Esophagus (tissue), 2 donors: Measurements from ENCODE around the gene PLAGL1. TPM values are rescaled to one million over a fixed set of nuclear protein-coding genes. Genes with fewer than 3 reads are reported as not detected.
"Not testable (repeated sequence)": the region's sequence is repeated elsewhere in the genome, so short reads cannot be mapped to it uniquely, and the experiment has no call there.

Source experiments
- H3K27ac ChIP-seq, 2 donors: one replicate each; pipeline ENCODE4 v1.5.1; 2013; ENCODE audit warnings: low read depth in 2 of 2, mild to moderate bottlenecking in 2 of 2, inconsistent platforms in 1 of 2, low read length in 1 of 2, moderate library complexity in 1 of 2
- H3K27me3 ChIP-seq, 2 donors: one replicate each; pipeline ENCODE4 v1.6.1; 2013; ENCODE audit warnings: low read length in 2 of 2, control low read depth in 1 of 2, mild to moderate bottlenecking in 1 of 2; ENCODE audit not compliant: insufficient read depth in 2 of 2, control insufficient read depth in 1 of 2
- H3K36me3 ChIP-seq, 2 donors: one replicate each; pipeline ENCODE4 v1.6.1; 2013; ENCODE audit warnings: low read length in 1 of 2; ENCODE audit not compliant: control insufficient read depth in 2 of 2, insufficient read depth in 2 of 2
- H3K4me1 ChIP-seq, 2 donors: one replicate each; pipeline ENCODE4 v1.6.1; 2013; ENCODE audit warnings: low read length in 1 of 2; ENCODE audit not compliant: control insufficient read depth in 2 of 2, insufficient read depth in 2 of 2
- H3K4me3 ChIP-seq, 2 donors: one replicate each; pipeline ENCODE4 v1.5.1; 2013; ENCODE audit warnings: low read length in 2 of 2, mild to moderate bottlenecking in 2 of 2, low read depth in 1 of 2, moderate library complexity in 1 of 2
- H3K9me3 ChIP-seq, 2 donors: one replicate each; pipeline ENCODE4 v1.6.1; 2013; ENCODE audit warnings: mild to moderate bottlenecking in 2 of 2, low read depth in 1 of 2, low read length in 1 of 2, moderate library complexity in 1 of 2; ENCODE audit not compliant: control insufficient read depth in 2 of 2, insufficient read depth in 1 of 2
- WGBS, 2 donors: extraction: QIAGEN DNeasy Blood & Tissue Kit; methylation state at CpG; one replicate each; pipeline ENCODE4 v1.1.7; 2013; 5-methylcytosine and 5-hydroxymethylcytosine counted together
- polyA plus RNA-seq, 2 donors: library from polyadenylated mRNA; stranded (reverse); fragments of 200-250 nt; gene quantifications; one replicate each; pipeline ENCODE4 v1.2.3, GENCODE V29; 2013
- donor health status: healthy with polysubstance abuse.
- donor health status: Bipolar disorder and iron deficiency.

PLAGL1 gene, protein sequence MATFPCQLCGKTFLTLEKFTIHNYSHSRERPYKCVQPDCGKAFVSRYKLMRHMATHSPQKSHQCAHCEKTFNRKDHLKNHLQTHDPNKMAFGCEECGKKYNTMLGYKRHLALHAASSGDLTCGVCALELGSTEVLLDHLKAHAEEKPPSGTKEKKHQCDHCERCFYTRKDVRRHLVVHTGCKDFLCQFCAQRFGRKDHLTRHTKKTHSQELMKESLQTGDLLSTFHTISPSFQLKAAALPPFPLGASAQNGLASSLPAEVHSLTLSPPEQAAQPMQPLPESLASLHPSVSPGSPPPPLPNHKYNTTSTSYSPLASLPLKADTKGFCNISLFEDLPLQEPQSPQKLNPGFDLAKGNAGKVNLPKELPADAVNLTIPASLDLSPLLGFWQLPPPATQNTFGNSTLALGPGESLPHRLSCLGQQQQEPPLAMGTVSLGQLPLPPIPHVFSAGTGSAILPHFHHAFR
- polyA plus RNA-seq = 10 to 100 TPM; 18.7 to 21.0 TPM

DNA sequence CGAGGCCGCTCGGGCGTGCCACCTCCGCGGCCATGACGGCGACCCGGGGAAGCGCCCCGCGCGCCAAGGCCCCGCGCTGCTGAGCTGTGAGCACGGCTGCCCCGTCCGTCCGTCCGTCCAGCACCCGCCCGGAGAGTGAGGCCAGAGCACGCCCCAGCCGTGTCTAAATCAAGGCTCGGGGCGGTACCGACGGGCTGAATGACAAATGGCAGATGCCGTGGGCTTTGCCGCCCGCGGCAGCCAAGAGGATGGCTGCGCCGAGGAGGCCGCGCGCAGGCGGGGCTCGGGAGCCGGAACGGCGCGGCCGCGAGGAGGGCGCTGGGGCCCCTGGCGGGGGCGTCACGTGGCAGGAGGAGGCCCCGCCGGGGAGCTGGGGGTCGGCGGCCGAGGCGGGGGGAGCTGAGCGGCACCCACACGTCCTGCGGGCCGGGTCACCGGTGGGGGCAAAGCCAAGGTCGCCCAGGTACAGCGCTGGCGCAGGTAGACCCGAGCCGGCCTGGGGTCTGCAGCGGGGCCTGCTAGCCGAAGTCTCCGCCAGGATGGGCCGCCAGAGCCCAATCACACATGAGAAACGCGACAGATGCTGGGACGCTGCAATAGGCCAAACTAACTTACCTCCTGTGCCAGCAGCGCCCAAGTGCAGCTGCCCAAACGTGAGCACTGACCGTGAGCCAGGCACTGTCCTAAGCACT, at the start of gene PLAGL1:
PLAGL1 (minus strand) TSS at position 140 of the 692 bp plus-strand sequence. CDS start 60,123 bp downstream, outside the sequence.
- WGBS, 2 donors = 49 to 55% methylated on average over 65 to 75 of the region's 75 CpGs
- Histone ChIP-seq H3K27me3 (no peaks in the 10 kb centered on the region), H3K4me3 (peak within 1 kb of the TSS; percentile 70), H3K27ac (peak within 1 kb of the TSS; percentile 39 to 76), H3K9me3 (peaks cover 0 to 7% of the 10 kb centered on the region in 2 donors), H3K36me3 (no peaks in the 10 kb centered on the region), H3K4me1 (peaks cover 0 to 2% of the 10 kb centered on the region in 2 donors)

DNA sequence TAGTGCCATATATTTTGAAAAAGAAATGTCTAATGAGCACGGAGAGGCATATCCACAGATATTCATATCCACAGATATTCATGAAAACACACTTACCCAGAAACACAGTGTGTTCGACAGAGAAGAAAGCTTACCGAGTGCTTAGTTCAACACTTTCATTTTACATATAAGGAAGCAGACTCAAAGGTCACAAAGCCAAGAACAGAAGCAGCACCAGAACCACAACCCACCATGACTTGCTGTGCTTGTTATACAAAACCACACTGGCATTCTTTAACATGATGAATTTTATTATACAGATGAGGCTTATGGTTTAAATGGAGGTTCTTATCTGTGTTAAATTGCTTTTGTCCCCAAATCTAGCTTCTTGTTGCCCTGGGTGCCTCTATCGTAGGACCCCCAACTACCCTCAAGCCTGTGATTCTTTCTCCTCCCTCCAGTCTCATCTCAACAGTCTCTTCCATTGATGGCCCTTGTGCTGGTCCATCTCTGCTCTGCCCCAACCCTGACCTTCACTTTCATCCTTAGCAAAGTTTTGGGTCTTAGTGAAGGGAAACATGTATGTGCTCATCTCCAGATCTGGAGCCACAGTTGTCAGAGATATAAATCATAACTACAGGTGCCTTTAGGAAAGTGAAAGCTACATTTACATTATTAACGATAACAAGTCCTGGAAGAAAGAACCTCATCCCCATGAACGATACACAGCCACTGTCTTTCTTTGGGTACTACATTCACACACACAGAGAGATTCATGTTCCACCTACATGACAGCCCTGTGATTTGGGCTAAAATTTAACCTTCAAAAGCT, 47.3 kb upstream of the PLAGL1 start:
- Histone ChIP-seq H3K4me1 (no peaks in the 10 kb centered on the region), H3K4me3 (no peak overlapping the region), H3K27me3 (no peaks in the 10 kb centered on the region), H3K36me3 (no peaks in the 10 kb centered on the region), H3K9me3 (no peaks in the 10 kb centered on the region), H3K27ac (no peak overlapping the region)
- 57 to 68% methylated on average over 6 of the region's 6 CpGs for WGBS, 2 donors

DNA sequence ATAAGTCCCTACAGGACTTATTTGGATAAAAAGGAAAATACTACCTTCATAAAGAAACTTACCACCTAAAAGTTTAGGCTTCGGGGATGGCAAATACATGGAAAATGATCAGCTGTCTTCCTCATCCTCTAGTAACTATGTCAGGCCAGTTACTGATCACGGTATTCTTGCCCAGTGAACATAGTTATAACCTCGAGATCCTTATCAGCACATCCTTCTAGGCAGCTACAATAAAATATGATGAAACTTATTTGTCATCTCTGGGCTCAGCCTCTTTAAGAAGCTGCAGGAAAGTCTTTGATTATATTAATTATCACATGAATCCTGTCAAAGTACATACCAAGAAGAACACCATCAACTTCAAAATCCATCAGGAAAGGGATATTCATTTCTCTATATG, 45.5 kb upstream of the PLAGL1 start:
- H3K4me1 ChIP-seq = no peaks in the 10 kb centered on the region
- H3K4me3 ChIP-seq = no peak overlapping the region
- WGBS, 2 donors = 73 to 81% methylated on average over 3 of the region's 3 CpGs
- H3K9me3 ChIP-seq = no peaks in the 10 kb centered on the region
- H3K36me3 ChIP-seq = no peaks in the 10 kb centered on the region
- no peak overlapping the region for H3K27ac ChIP-seq
- no peaks in the 10 kb centered on the region for H3K27me3 ChIP-seq

DNA sequence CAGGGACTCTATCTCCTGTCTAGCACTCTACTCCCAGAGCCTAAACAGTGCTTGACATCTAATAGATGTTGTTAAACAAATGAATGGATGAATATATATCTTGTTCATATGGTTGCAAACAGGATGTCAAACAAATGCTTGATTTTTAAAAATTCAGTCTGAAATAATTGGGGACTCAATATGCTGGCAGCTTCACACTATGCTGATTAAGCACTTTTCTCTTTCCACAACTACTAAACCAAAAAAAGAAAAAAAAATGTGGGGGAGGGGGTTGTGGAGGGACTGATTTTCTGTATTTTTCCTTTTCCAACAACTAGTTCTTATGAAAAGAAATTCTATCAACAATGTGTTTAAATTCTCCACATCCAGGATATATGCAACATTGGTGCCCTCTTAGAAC, 44.4 kb upstream of the PLAGL1 start:
- Histone ChIP-seq H3K36me3 (no peaks in the 10 kb centered on the region), H3K27ac (no peak overlapping the region), H3K4me3 (no peak overlapping the region), H3K4me1 (no peaks in the 10 kb centered on the region), H3K9me3 (peaks cover 0 to 3% of the 10 kb centered on the region in 2 donors), H3K27me3 (no peaks in the 10 kb centered on the region)

DNA sequence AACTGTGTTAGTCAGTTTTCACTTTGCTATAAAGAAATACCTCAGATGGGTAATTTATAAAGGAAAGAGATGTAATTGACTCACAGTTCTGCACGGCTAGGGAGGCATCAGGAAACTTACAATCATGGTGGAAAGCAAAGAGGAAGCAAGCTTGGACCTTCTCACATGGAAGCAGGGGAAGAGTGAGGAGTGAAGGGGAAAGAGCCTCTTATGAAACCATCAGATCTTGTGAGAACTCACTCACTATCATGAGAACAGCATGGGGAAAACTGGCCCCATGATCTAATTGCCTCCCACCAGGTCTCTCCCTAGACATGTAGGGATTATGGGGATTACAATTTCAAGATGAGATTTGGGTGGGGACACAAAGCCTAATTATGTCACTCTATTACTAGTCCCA, 41.3 kb upstream of the PLAGL1 start:
- H3K36me3 ChIP-seq = no peaks in the 10 kb centered on the region
- H3K4me3 ChIP-seq = no peak overlapping the region
- H3K4me1 ChIP-seq = no peaks in the 10 kb centered on the region
- 72 to 79% methylated on average over 1 of the region's 1 CpG for WGBS, 2 donors
- no peaks in the 10 kb centered on the region for H3K27me3 ChIP-seq
- no peak overlapping the region for H3K27ac ChIP-seq
- peaks cover 0 to 3% of the 10 kb centered on the region in 2 donors for H3K9me3 ChIP-seq

GRCh38 chr6:144047688-144048087, 39.6 kb upstream of the PLAGL1 start:
- Histone ChIP-seq H3K4me1 (no peaks in the 10 kb centered on the region), H3K4me3 (no peak overlapping the region), H3K27me3 (no peaks in the 10 kb centered on the region), H3K9me3 (peaks cover 0 to 3% of the 10 kb centered on the region in 2 donors), H3K36me3 (no peaks in the 10 kb centered on the region), H3K27ac (no peak overlapping the region)
- 73 to 77% methylated on average over 1 of the region's 1 CpG for whole genome bisulfite sequencing, 2 donors

GRCh38 chr6:144046672-144047071, 38.6 kb upstream of the PLAGL1 start:
- not testable (repeated sequence) for H3K27ac ChIP-seq, H3K36me3 ChIP-seq, H3K27me3 ChIP-seq, H3K9me3 ChIP-seq, H3K4me3 ChIP-seq, H3K4me1 ChIP-seq
- WGBS, 2 donors = 75 to 83% methylated on average over 8 of the region's 8 CpGs

- not testable (repeated sequence) for H3K27me3 ChIP-seq, H3K4me3 ChIP-seq, H3K9me3 ChIP-seq, H3K4me1 ChIP-seq, H3K27ac ChIP-seq, H3K36me3 ChIP-seq
- 88 to 100% methylated on average over 2 of the region's 2 CpGs for WGBS, 2 donors
Observed at GRCh38 chr6:144044989-144045388, 36.9 kb upstream of the PLAGL1 start.

DNA sequence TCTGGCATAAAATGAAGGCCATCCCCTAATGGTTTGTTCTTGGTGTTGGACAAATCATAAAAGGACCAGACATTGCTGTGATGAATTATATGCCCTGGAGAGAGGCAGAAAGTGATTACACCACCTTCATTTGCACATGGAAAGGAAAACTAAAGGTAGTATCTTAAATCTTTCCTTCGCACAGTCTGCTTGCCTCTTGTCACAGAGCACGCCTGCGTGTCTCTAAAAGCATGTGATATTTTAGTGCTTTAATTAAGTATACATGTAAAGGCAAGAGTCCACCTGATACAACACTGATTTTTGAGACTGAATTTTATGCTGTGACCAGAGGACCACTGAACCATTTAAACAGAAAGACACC, 28.8 kb upstream of the PLAGL1 start:
- H3K4me3 ChIP-seq = no peak overlapping the region
- no peaks in the 10 kb centered on the region for H3K36me3 ChIP-seq
- no peak overlapping the region for H3K27ac ChIP-seq
- no peaks in the 10 kb centered on the region for H3K9me3 ChIP-seq
- peaks cover 0 to 2% of the 10 kb centered on the region in 2 donors for H3K4me1 ChIP-seq
- WGBS, 2 donors = 77% methylated on average over 3 of the region's 3 CpGs
- H3K27me3 ChIP-seq = no peaks in the 10 kb centered on the region
